ENCODE results near the gene ABCC11. TPM values are rescaled to one million over a fixed set of nuclear protein-coding genes. Genes with fewer than 3 reads are reported as not detected.

The ABCC11 gene
- total and polyA plus RNA-seq, 2 of the 4 experiments (the other 2 are of a cell fraction), result 0.09 to 0.18 TPM

DNA sequence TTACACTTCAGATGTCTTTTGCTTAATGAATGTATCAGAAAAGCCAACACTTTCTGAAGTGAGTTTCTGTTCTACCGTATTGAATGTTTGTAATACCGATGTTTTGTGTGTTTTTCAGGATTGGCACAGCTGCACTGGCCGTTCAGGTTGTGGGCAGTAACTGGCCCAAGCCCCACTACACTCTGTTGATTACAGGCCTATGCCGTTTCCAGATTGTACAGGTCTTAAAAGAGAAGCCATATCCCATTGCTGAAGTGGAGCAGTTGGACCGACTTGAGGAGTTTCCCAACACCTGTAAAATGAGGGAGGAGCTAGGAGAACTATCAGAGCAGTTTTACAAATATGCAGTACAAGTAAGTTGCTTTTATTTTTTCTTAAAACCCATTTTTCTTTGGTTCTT, 4.7 kb upstream of the ABCC11 start:
- Histone ChIP-seq H3K4me2 (ENCODE audit: low read depth, low read length) (no peak overlapping the region), H3K9me3 (ENCODE audit: control insufficient read depth, insufficient read depth, low read length) (no peaks in the 10 kb centered on the region), H4K5ac (ENCODE audit: low read depth, low read length) (no peak overlapping the region), H3K27me3 (ENCODE audit: control insufficient read depth, insufficient read depth, low read length) (no peaks in the 10 kb centered on the region), H2AK5ac (ENCODE audit: low read depth, low read length) (no peak overlapping the region), H3K9ac (ENCODE audit: low read depth, low read length) (no peak overlapping the region), H2BK5ac (ENCODE audit: low read depth, low read length, poor library complexity, severe bottlenecking) (no peak overlapping the region), H3K4me1 (ENCODE audit: control insufficient read depth, insufficient read depth, low read length) (no peaks in the 10 kb centered on the region), H2BK120ac (ENCODE audit: low read depth, low read length) (no peak overlapping the region), H3K4ac (ENCODE audit: low read depth, low read length) (no peak overlapping the region), H4K91ac (ENCODE audit: insufficient read depth, low read depth, low read length) (no peak overlapping the region), H3K27ac (ENCODE audit: insufficient read depth, low read length) (no peak overlapping the region), H3K14ac (replicated peaks; ENCODE audit: low read depth, low read length) (no peak overlapping the region), H3K4me3 (ENCODE audit: insufficient read depth, low read depth, low read length) (no peak overlapping the region), H3K23ac (ENCODE audit: low read depth, low read length) (no peak overlapping the region), H3K9me1 (ENCODE audit: insufficient read depth, low read length) (no peaks in the 10 kb centered on the region), H2BK20ac (ENCODE audit: low read depth, low read length) (no peak overlapping the region), H4K8ac (ENCODE audit: low read depth in 2 of 2, low read length in 2 of 2) (no peak overlapping the region), H2BK15ac (ENCODE audit: low read depth, low read length) (no peak overlapping the region), H4K20me1 (ENCODE audit: insufficient read depth, low read length) (peaks cover 19% of the 10 kb centered on the region; the same call in 1 of the 2 replicates), H3K56ac (ENCODE audit: extremely low read depth, insufficient read depth, low read length) (no peak overlapping the region), H2AFZ (replicated peaks; ENCODE audit: low read length, poor library complexity) (no peak overlapping the region), H3K79me1 (ENCODE audit: low read depth in 1 of 2, low read length in 2 of 2) (peaks cover 28 to 48% of the 10 kb centered on the region in 2 experiments), H3K18ac (ENCODE audit: low read depth, low read length) (no peak overlapping the region), H2AK9ac (replicated peaks; ENCODE audit: low read depth, low read length, poor library complexity) (no peak overlapping the region), H3K36me3 (ENCODE audit: control insufficient read depth, insufficient read depth, low read length) (peaks cover 14% of the 10 kb centered on the region)
- no TSS peak for BruUV-seq (replicated peaks)
- ATAC-seq (ENCODE audit: low read depth) (no peak), DNase-seq (no peak)
- in situ Hi-C loops (cut with MboI; ENCODE audit: low sequenced_read_pairs), result no loop called here
- ChIA-PET POLR2A (ENCODE audit: unreplicated experiment) (no interaction called here), CTCF (interaction anchor here (0.9 kb wide), 1 partner anchor 379 kb away, joined by 3 read pairs; no protein-coding TSS in a partner anchor)
- intact Hi-C loops (cut with micrococcal nuclease), result no loop called here
- TF ChIP-seq CEBPB (IDR thresholded peaks at IDR 0.05; ENCODE audit: low read depth, low read length) (no peak), FOS (IDR thresholded peaks at IDR 0.05; ENCODE audit: low read depth, low read length) (no peak), RCOR1 (IDR thresholded peaks at IDR 0.05; ENCODE audit: insufficient replicate concordance, low read length) (no peak), BHLHE40 (IDR thresholded peaks at IDR 0.05; ENCODE audit: low read depth, low read length) (no peak), CHD1 (IDR thresholded peaks at IDR 0.05; ENCODE audit: low read depth, low read length) (no peak), RAD21 (IDR thresholded peaks at IDR 0.05; ENCODE audit: low read length) (no peak), SMC3 (IDR thresholded peaks at IDR 0.05; ENCODE audit: low read depth, low read length) (no peak), MAFK (IDR thresholded peaks at IDR 0.05; ENCODE audit: low read depth, low read length) (no peak), NFE2L2 (IDR thresholded peaks at IDR 0.05; ENCODE audit: low read depth, low read length) (no peak), MXI1 (IDR thresholded peaks at IDR 0.05; ENCODE audit: borderline replicate concordance, low read depth, low read length) (no peak), MAZ (IDR thresholded peaks at IDR 0.05; ENCODE audit: borderline replicate concordance, low read depth, low read length) (no peak)
- TF ChIP-seq, protein P1, sequence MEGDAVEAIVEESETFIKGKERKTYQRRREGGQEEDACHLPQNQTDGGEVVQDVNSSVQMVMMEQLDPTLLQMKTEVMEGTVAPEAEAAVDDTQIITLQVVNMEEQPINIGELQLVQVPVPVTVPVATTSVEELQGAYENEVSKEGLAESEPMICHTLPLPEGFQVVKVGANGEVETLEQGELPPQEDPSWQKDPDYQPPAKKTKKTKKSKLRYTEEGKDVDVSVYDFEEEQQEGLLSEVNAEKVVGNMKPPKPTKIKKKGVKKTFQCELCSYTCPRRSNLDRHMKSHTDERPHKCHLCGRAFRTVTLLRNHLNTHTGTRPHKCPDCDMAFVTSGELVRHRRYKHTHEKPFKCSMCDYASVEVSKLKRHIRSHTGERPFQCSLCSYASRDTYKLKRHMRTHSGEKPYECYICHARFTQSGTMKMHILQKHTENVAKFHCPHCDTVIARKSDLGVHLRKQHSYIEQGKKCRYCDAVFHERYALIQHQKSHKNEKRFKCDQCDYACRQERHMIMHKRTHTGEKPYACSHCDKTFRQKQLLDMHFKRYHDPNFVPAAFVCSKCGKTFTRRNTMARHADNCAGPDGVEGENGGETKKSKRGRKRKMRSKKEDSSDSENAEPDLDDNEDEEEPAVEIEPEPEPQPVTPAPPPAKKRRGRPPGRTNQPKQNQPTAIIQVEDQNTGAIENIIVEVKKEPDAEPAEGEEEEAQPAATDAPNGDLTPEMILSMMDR (conservative IDR thresholded peaks at IDR 0.05; ENCODE audit: low read depth, low read length), result no peak
- TF ChIP-seq, protein P2, sequence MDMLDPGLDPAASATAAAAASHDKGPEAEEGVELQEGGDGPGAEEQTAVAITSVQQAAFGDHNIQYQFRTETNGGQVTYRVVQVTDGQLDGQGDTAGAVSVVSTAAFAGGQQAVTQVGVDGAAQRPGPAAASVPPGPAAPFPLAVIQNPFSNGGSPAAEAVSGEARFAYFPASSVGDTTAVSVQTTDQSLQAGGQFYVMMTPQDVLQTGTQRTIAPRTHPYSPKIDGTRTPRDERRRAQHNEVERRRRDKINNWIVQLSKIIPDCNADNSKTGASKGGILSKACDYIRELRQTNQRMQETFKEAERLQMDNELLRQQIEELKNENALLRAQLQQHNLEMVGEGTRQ (IDR thresholded peaks at IDR 0.05; ENCODE audit: low read depth, low read length), result no peak
- WGBS, 2 experiments (ENCODE audit: extremely low coverage in 2 of 2, insufficient read length in 1 of 2), result no CpG with 5 or more reads among the region's 5 CpGs
- dilution Hi-C loops (cut with HindIII; ENCODE audit: low sequenced_read_pairs, unreplicated experiment), result no loop called here

Measured in IMR-90 (cell line).